Measurements from ENCODE around the gene CRYBG1.

The CRYBG1 gene

DNA sequence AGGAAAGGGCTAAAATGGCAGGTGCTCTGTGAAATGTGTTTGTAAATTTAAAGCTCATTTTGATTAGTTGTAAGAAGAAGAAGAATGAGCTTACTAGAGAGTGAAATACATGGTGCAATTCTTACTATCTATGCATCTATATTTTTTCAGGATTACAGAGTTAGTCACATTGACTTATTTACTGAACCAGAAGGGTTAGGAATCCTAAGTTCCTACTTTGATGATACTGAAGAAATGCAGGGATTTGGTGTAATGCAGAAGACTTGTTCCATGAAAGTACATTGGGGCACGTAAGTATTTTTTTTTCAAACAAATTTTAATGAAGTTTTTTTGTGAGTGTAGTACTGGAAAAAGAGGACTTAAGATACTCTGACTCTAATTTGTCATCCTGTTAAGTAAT is 169.5 kb downstream of the CRYBG1 start:
- Histone ChIP-seq H3K36me3 (no peaks in the 10 kb centered on the region), H3K4me3 (ENCODE audit: low read depth, low read length) (no peak overlapping the region), H3K4me1 (no peaks in the 10 kb centered on the region), H3K9me3 (no peaks in the 10 kb centered on the region), H3K27me3 (peaks cover 46% of the 10 kb centered on the region)
- DNase-seq = no peak
- TF ChIP-seq CTCF (IDR thresholded peaks at IDR 0.05; ENCODE audit: low read depth, low read length) = no peak

DNA sequence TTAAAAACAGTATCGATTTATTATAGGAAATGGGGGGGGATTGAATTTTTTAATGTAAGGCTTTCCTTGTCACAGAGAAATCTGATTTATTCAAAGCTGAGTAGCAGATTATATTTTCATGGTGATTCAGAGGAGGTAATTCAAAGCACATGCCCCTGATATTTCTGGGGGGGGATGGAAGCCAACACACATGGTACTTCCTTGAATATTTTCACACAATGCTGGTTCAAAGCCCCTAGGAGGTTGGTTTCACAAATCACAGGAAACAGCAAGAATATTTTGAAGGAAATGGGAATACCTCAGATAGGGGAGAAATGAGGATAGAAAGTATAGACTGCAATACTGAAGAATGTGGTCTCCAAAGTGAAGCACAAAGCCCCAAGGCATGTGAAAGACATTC is 170.0 kb downstream of the CRYBG1 start:
- H3K9me3 ChIP-seq = no peaks in the 10 kb centered on the region
- no peak for TF ChIP-seq CTCF (IDR thresholded peaks at IDR 0.05; ENCODE audit: low read depth, low read length)
- H3K4me1 ChIP-seq = no peaks in the 10 kb centered on the region
- peaks cover 46% of the 10 kb centered on the region for H3K27me3 ChIP-seq
- H3K36me3 ChIP-seq = no peaks in the 10 kb centered on the region
- no peak for DNase-seq
- H3K4me3 ChIP-seq (ENCODE audit: low read depth, low read length) = no peak overlapping the region

GRCh38 chr6:106533054-106533453 is 172.5 kb downstream of the CRYBG1 start:
- H3K4me3 ChIP-seq (ENCODE audit: low read depth, low read length) = no peak overlapping the region
- no peaks in the 10 kb centered on the region for H3K36me3 ChIP-seq
- TF ChIP-seq CTCF (IDR thresholded peaks at IDR 0.05; ENCODE audit: low read depth, low read length) = no peak
- peaks cover 60% of the 10 kb centered on the region for H3K27me3 ChIP-seq
- no peak for DNase-seq
- H3K4me1 ChIP-seq = no peaks in the 10 kb centered on the region
- H3K9me3 ChIP-seq = no peaks in the 10 kb centered on the region

- Histone ChIP-seq H3K4me1 (no peaks in the 10 kb centered on the region), H3K9me3 (no peaks in the 10 kb centered on the region), H3K27me3 (peaks cover 64% of the 10 kb centered on the region), H3K4me3 (ENCODE audit: low read depth, low read length) (no peak overlapping the region), H3K36me3 (no peaks in the 10 kb centered on the region)
- no peak for DNase-seq
- TF ChIP-seq CTCF (IDR thresholded peaks at IDR 0.05; ENCODE audit: low read depth, low read length) = no peak
These were observed 173.5 kb downstream of the CRYBG1 start for GRCh38 chr6:106534004-106534403.

DNA sequence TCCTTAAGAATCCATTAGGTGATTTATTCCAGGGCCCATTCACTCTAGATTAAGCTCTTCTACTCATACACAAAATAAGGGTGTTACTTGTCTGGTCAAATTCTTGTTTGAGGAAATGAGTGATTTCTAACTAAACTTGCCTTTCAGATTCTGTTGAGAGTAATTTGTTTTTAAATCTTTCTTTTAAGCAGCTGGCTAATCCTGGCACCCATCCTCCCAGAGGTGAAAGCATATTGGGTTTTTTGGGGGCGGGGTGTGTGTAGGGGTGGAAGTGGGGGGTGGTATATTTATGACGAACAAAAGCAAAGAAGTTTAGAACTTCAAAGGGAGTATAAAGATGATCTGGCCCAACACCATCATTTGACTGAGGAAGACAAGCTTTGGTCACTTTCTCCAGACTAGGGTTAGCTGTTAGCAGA is 174.1 kb downstream of the CRYBG1 start:
- no peak for DNase-seq
- Histone ChIP-seq H3K36me3 (no peaks in the 10 kb centered on the region), H3K9me3 (no peaks in the 10 kb centered on the region), H3K4me1 (no peaks in the 10 kb centered on the region), H3K4me3 (ENCODE audit: low read depth, low read length) (no peak overlapping the region), H3K27me3 (peaks cover 62% of the 10 kb centered on the region)
- no peak for TF ChIP-seq CTCF (IDR thresholded peaks at IDR 0.05; ENCODE audit: low read depth, low read length)

- no peaks in the 10 kb centered on the region for H3K36me3 ChIP-seq
- no peaks in the 10 kb centered on the region for H3K4me1 ChIP-seq
- no peaks in the 10 kb centered on the region for H3K9me3 ChIP-seq
- TF ChIP-seq CTCF (IDR thresholded peaks at IDR 0.05; ENCODE audit: low read depth, low read length) = no peak
- H3K27me3 ChIP-seq = peaks cover 58% of the 10 kb centered on the region
- H3K4me3 ChIP-seq (ENCODE audit: low read depth, low read length) = no peak overlapping the region
- DNase-seq = no peak
These were observed 174.5 kb downstream of the CRYBG1 start for GRCh38 chr6:106535012-106535411.
